Fibroblast of upper back skin (primary cell): Measurements from ENCODE around the gene GJA3.
A peak's percentile ranks its signal among the peaks of the same experiment; 100 is the strongest.
"Not testable (repeated sequence)": the region's sequence is repeated elsewhere in the genome, so short reads cannot be mapped to it uniquely, and the experiment has no call there.

Experiments used
- DNase-seq: peaks from one replicate; pipeline ENCODE4 v3.0.0-alpha.2; 2013

GJA3 gene

DNA sequence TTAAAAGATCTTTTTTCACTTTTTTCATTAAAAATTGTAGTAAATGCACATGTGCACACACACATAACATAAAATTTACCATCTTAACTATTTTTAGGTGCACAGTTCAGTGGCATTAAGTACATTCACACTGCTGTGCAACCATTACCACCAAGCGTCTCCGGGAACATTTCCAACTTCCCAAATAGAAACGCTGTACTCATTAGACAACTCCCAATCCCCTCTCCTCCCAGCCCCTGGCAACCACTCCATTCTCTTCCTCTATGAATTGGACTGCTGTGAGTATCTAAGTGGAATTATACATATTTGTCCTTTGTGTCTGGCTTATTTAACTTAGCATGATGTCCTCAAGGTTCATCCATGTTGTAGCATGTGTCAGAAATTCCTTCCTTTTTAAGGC lies 20.3 kb upstream of the GJA3 start:
- no peak for DNase-seq

DNA sequence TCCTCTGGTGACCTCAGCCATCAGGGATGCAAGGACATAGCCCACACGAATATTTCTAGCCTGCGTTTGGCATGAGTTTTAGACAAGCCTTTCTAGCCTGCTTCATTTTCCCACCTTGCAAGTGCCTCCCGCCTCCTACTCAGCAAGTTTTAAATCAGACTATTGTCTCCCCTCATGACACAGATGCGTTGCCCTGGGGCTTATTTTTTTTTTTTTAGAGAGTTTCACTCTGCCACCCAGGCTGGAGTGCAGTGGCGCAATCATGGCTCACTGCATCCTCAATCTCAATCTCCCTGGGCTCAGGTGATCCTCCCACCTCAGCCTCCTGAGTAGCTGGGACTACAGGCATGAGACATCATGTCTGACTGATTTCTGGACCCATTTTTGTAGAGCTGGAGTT lies 17.3 kb upstream of the GJA3 start:
- no peak for DNase-seq

DNA sequence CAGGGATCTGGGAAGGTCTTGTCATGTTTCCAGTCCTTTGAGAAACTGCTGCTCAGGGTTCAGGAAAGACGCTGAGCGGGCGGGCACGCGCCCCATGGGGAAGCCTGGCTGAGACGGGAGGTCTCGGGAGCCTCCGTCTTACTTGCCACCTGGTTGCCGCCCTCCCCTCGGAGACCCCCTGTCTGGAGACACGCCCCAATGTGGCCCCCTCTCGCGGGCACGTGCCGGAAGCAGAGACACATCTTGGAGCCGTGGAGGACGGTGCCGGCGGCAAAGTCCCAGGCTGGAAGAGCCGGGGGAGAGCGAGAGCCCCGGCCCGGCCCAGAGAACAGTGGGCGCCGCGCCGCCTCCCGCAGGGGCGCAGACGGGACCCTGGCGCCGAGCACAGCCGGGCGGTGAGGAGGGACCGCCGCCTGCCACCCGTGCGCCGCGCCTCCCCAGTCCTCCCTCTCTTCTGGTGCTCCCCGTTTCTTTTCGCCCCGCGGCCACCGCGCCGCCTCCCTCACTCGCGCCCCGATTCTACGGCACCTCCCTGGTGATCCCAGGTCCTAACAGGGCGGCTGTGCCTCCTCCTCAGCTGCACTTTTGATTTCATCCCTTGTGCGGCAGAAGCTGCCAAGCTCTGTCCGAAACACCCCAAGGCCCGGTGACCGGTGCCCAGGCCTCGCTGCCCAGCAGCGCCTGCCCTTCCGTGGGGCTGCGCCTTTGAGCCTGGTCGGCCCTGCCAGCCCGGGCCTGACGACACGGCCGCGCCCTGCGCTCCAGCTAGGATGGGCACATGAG lies 16.4 kb upstream of the GJA3 start:
- DNase-seq = no peak

DNA sequence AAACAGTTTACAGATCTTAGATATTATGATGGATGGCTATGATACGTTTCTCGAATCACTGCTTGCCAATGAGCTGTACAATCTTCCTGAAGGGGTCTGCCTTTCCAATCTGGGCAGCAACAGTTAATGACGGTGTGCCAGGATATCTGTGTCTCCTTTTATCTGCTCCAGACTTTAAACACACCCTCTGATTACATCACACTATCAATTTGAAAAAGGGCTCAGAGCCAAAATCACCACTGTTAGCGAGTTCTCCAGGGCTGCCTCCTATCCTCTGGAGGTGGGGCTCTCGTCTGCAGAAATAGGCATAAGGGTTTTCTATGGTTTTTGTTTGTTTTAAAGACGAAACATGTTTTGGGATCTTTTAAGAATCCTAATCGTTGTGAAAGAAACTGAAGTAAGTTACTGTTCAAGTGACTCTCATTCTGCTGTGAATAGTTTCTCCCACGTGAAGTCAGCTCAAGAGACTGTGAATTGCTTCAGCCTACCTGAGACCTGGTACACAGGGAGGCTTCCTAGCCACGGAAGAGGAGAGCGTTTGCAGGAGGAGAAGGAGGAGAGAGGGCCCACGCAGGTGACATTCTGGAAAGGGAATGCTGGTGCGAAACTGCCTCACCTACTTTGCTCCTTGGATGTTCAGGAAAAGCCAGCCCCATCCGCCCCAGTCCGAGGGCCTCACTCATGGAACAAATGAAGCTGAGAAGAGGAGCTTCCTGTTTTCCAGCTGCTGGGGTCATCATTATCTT lies 15.2 kb upstream of the GJA3 start:
- no peak for DNase-seq

DNA sequence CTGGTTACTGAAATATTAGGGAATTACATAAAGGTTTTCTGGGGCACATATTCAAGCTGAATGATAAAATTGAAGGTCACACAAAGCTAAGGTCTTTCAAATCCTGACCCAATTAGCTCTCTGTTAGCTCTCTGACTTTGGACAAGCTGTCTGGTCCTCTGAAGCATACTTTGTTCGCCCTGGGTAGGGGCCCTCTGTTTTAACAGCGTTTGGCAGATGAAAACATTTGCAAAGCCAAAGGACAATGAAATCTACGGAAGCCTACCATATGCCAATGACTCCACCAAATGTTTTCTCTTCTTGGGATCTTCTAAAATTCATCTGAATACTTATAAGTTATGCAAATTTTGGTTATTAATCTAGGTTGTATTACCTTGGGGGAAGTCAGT lies 14.5 kb upstream of the GJA3 start:
- no peak for DNase-seq

DNA sequence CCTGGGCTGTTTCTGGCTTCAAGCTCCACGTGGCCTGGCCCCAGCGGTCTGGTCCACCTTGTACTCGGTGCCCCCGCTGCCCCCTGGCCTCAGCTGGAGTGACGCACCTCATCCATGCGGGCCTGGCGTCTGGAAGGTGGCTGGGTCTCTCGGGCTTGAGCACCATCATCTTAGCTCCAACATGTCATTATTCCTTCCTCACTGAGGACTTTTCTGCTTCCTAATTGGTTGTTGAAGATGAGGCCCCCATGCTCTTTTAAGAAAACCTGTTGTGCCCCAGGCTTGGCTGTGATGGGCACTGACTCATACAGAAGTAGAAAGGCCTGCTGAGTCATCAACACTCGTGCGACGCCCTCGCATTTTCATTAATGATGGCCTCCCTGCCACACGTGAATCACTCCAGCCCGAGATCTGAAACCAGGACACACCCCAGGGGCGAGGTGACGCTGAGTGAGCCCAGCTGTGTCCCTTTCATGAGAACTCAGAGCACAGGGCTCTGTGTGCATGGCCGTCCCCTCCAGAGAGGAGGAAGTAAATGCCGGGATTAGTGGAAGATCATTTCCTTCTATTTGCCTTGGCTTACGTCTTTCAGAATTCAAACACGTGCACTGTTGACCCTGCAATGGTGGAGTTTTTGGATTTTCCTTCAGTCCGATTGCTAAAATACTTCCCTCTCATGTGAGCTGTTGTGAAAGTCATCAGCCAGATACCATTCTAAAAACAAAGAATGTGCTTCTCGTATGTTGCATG lies 14.0 kb upstream of the GJA3 start:
- peak; percentile 83 for DNase-seq

DNA sequence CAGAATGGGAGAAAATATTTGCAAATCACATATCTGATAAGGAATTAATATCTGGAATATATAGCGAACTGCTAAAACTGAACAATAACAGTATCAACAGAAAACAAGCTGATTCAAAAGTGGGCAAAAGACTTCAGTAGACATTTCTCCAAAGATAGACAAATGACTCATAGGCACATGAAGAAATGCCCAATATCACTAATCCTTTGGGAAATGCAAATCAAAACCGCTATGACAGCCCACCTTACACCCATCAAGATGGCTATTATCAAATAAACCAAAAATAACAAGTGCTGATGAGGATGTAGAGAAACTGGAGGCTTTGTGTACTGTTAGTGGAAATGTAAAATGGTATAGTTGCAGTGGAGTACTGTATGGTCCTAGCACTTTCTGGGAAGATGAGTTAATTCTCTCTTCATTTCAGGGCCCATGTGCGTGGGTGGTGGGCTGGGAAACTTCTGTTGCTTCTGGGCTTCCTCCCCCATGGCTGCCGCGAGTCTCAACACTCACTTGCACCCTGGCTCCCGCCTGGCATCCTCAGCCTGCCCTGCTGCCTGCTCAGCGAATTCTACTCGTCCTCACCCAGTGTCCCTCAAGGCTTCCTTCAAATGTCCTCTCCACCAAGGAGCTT lies 12.4 kb upstream of the GJA3 start:
- no peak for DNase-seq

DNA sequence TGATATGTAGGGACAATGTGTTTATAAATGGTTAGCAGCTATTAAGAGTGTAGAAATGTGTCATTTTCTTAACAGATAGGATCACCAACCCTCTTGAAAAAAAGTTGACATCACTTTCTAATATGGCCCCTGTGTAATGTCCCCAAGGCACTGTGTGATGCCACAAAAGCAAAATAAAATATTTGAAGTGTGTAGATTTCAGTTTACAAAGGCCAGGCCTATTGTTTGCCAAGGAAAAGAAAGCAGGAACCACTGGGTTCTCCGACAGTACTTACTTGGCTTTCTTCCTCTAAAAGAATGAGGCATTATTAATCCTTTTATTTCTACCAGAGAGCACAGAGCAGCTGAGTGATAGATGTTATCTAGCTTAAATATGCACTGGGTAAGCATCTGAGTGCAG lies 10.5 kb upstream of the GJA3 start:
- DNase-seq = no peak

DNA sequence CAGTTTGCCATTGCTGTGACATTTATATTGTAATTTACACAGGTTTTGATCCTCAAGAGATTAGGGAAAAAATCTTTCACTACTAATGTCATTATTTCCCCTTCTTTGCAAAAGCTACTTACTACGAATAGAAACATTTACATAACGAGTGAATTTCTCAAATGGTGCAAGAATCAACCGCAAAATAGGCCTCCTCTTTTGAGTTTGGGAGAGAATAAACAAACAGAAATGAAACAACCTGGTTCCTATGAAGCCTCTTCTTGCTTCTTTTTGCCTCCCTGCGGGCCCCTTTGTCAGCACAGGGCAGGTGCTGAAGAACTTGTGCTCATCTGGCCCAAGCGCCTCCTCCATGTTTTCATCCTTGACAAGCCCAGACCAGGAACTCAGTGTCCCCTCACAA lies 10.1 kb upstream of the GJA3 start:
- DNase-seq = no peak

DNA sequence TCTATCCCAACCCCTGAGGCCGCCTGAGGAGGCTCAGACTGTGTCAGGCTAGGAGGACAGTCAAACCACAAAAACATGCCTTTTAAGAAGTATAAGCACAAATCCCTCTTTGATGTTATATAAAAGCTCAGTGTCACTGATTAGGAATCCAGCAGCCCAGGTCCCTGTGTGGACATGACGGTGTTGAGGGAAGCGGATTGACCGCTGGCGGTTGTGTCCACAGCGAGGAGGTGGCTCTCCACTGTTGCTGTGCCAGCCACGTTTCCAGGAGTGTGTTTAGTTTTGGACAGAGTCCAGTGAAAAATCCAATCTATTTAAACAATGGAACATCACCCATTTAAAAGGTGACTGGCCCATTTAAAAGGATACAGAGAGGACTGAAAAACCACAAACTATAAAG lies 7.5 kb upstream of the GJA3 start:
- DNase-seq = no peak

DNA sequence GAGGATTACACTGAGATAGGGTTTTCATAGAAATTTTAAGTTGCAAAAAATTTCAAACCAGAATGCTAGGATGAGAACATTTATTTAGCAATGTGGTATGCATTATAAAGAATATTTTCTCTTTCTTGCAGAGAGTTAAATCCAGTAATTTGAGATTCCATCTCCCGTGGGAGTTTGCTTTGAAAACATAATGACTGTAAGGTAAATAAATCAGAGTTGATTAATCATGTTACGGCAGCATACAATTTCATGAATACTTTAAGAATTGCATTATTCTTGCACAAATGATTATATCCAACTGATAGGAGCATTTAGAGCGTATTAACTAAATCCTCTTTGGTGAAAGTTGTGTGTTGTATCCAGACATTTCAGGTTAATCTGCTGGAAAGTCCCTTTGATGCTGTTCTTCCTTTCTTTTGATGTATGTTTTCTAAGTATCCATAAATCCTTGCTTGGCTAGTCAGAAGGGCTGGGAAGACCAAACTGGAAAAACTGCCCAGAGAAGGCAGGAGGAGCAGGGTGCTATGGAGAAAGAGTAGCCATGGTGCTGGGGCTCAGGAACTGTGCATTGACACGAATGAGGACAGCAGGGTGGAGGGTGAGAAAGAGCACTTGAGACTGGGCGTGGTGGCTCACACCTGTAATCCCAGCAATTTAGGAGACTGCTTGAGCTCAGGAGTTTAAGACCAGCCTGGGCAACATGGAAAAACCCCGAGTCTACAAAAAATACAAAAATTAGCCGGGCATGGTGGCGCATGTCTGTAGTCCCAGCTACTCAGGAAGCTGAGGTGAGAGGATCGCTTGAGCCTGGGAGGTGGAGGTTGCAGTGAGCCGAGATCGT lies 4.8 kb upstream of the GJA3 start:
- DNase-seq = no peak

DNA sequence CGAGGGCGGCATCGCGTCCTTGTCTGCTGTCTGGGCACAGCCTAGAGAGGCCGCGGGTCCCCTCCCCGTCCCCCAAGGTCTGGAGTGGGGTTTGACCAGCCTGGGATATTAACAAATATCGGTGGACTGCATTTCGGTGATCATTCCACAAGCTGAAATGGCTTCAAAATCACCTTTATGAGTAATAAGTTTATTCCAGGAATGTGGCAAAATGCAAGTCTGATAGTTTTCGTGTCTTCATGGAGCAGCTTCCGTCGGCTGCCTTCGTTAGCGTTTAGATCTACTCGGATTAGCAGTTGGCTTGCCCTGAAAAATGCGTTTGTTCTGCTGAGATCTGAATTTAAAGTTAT lies 1.1 kb upstream of the GJA3 start:
- DNase-seq = no peak

DNA sequence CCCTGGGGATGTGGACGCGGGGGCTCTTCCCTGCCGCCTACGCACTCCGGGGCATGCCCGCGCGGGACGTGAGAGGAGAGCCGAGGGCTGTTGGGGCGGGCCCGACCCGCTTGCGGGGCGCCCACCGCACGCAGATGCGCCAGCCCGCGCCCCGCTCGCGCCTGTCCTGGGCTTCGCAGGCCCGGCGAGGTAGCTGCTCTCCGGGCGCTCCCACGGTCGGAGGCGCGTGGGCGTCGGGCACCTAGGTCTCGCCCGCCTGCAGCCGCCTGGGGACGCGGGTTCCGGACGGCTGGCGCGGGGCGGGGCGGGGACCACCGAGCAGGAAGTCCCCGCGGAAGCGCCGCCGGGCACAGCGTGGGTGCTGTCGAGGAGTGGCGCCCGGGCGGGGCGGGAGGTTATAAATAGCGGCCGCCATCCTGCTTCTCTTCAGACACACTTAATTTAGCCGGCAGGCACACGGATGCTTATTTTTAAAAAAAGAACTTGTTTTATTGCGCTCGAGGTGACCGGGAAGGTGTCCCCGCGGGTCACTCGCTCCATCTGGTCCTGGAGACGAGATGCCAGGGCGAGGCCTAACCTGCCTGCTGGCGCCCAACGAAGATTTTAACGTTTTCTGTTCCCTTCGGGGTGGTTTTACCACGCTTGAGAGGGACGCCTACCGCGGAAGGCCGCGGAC lies 561 bp upstream of the GJA3 start:
- no peak for DNase-seq

DNA sequence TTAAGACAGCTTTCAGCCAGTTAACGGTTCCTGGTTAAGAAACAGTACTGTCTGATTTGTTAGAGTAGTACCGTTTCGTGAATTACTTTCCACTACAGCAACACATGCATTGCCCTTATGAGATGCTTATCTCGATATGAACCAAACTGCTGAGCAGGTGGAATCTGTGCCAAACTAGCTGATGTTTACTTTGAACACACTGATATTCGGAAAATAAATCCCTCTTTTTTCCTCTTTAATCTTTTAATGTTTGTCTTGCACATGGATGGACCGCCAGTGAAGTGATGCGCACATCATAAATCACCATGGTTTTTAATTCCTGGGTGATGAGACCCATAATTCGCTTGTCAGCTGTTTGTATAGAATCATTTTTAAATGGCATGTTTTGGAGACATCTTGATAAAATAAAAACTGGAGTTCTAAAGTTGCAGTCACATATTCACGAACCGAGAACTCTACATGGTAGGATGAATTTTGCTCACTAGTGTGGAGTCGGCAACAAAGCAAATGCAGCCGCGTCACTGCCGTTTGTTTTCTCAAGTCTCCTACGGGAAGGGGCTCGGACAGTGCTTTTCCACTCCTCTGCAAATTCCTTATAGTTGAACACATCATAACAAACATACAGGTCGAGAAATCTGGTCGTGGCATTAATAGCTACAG lies 1.1 kb downstream of the GJA3 start:
- DNase-seq = no peak

DNA sequence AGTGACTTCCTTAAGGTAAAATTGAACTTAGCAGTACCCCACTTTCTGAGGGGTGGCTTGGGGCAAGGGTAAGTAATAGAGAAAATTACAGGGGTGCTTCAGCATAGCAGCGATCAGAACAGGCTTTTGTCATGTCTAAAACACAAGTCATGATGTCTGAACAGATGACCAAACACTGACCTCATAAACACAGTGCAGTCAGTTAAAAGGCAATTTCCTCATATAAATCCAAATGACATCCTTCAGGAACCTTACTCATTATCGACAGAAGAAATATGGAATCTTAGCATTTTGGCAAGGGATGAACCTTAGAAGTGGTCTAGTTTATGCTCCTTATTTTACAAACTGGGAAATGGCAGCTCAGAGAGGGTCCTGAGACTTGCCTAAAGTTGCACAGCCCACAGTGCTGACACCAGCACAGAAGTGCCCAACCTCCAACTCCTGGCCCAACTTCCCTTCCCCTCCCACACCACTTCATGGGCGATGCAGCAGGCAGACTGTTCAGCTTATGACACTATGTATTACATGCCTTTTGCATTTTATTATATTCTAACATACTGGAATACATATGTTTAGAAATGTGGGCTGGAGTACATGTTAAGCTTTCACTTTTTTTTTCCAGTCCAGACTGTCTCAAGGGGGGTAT lies 3.6 kb downstream of the GJA3 start:
- DNase-seq = no peak

DNA sequence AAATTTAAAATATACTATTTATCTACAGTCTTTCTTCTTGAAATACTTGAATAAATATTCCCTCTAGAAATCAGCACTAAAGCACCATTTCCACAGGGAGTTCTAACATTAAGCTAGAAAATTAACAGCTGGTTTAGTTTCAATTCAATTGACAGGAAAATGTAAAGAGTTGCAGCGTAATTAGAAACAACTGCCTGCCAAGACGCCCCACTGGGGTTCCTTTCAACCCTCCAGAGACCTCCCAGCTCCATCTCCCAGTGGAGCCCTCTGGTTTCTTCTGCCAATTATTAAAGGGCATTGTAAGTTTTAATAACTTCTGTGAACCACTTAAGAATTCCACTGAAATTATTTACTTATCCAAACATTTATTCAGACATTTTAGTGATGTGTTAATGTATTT lies 4.2 kb downstream of the GJA3 start:
- no peak for DNase-seq

DNA sequence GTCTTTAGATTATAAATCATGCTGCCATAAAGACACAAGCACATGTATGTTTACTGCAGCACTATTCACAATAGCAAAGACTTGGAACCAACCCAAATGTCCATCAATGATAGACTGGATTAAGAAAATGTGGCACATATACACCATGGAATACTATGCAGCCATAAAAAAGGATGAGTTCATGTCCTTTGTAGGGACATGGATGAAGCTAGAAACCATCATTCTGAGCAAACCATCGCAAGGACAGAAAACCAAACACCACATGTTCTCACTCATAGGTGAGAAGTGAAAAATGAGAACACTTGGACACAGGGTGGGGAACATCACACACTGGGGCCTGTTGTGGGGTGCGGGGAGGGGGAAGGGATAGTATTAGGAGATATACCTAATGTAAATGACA lies 7.6 kb downstream of the GJA3 start:
- DNase-seq = not testable (repeated sequence)

DNA sequence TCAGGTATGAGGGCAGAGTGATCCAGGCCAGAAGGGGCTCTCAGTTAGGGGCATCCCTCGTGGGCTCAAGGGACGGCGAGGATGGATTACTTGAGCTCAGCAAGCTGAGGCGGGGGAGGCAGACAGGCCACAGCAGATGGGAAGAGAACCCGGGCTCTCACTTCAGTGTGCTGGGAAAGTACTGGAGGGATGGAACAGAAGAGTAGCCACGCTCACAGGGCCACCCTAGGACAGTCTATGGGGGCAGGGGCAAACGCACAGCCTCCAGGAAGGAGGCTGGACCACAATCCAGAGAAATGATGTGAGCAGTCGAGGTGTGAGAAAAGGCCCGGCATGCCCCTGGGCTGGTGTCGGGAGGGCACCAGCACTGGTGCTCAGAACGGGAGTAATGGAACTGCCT lies 9.2 kb downstream of the GJA3 start:
- DNase-seq = no peak

DNA sequence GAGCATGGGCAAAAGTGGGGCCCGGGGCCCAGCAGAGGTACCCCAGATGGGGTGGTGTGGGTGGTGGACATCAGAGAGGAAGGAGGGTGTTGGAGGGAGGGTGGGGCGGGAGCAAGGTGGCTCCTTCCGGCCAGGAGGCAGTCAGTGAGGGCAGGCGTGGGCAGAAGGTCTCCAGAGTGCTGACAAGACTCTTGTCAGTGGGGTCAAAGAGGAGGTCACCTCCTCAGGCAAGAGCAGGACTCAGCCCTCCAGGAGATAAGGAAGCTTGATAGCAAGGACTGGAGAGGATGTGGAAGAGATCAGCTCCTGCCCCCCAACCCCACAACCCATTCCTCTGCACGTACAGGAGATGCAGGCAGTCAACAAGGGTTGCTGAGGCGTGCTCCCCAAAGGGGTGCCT lies 9.8 kb downstream of the GJA3 start:
- no peak for DNase-seq

DNA sequence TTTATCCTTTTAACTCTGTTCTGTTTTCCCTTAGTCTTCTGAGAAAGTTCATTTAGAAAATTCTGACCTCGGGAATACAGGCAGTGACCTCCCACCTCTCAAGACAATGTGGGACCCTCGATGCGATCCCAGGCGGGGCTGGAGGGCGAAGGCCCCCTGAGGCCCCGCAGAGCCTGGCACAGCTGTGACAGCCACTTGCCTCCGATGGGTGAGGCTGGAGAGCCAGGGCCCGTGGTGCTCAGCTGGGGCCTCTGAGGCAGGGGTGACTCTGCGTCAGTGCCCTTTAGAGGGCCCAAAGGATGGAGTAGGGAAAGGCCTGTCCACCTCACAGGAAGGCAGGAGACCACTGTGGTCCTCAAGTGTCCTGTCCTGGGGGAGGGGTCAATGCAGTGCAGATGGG lies 10.3 kb downstream of the GJA3 start:
- DNase-seq = no peak

DNA sequence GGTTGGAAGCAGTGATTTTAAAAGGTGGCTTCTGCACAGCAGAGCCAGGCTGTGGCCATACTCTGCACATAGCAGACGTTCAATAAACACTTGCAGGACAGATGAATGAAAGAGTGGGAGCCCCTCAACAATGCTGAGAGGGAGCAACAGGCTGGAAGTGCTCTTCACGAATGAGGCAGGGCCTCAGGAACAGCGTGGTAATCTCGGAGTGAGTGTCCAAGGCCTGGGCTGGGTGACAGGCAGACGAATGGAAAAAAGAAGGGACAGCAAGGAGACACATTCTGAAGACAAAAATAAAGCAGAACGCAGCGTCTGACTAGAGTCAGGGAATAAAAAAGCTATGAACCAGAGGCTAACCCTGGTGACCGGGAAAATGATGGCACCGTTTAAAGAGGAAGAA lies 11.1 kb downstream of the GJA3 start:
- DNase-seq = no peak
